ENCODE data around the gene AMER1. TPM values are rescaled to one million over a fixed set of nuclear protein-coding genes. Genes with fewer than 3 reads are reported as not detected.

AMER1 gene
- total RNA-seq, 1 experiment from 2014 or later = 3.1 TPM

- DNase-seq (ENCODE audit: low spot score) = no peak
These were observed 21.1 kb downstream of the AMER1 start for GRCh38 chrX:64184396-64184795.

- no peak for DNase-seq (ENCODE audit: low spot score)
These were observed 23.3 kb downstream of the AMER1 start for GRCh38 chrX:64182208-64182607.

- no peak for DNase-seq (ENCODE audit: low spot score)
These were observed 28.6 kb downstream of the AMER1 start for GRCh38 chrX:64176876-64177275.

GRCh38 chrX:64169988-64170387 is 35.5 kb downstream of the AMER1 start:
- DNase-seq (ENCODE audit: low spot score) = no peak

GRCh38 chrX:64152857-64153256 is 52.7 kb downstream of the AMER1 start:
- no peak for DNase-seq (ENCODE audit: low spot score)

GRCh38 chrX:64151911-64152310 is 53.6 kb downstream of the AMER1 start:
- no peak for DNase-seq (ENCODE audit: low spot score)

- DNase-seq (ENCODE audit: low spot score) = no peak
These were observed 54.7 kb downstream of the AMER1 start for GRCh38 chrX:64150775-64151174.

Other genes starting within 250 kb of the AMER1 start
- gene ASB12, start 24.9 kb upstream of the AMER1 start, total RNA-seq (2014; rRNA removed; shearing (Covaris generic)) = not detected in 2 replicates
- gene MTMR8, start 189.7 kb upstream of the AMER1 start, total RNA-seq (2014; rRNA removed; shearing (Covaris generic)) = not detected in 2 replicates

Data from A172 (cell line).